Kidney epithelial cell (primary cell): ENCODE results near the gene BRSK1. TPM values are rescaled to one million over a fixed set of nuclear protein-coding genes. Genes with fewer than 3 reads are reported as not detected.
A peak's percentile ranks its signal among the peaks of the same experiment; 100 is the strongest.

Source experiments
- DNase-seq: peaks from one replicate; pipeline ENCODE4 v3.0.0-alpha.2; 2010; ENCODE audit warnings: low read depth
- H3K27me3 ChIP-seq: 2 replicates; pipeline ENCODE4 v1.6.0; 2011; ENCODE audit warnings: low read length; ENCODE audit not compliant: control insufficient read depth, insufficient read depth
- H3K36me3 ChIP-seq: 2 replicates; pipeline ENCODE4 v1.5.1; 2011; ENCODE audit warnings: low read length; ENCODE audit not compliant: control insufficient read depth, insufficient read depth
- H3K4me3 ChIP-seq: 2 replicates; pipeline ENCODE4 v1.5.1; 2011; ENCODE audit warnings: low read depth, mild to moderate bottlenecking, control low read depth, low read length
- total RNA-seq: library from RNA; depleted of rRNA; stranded (reverse); fragments of >200 nt; gene quantifications from 2 replicates; pipeline ENCODE4 v1.2.3, GENCODE V29; 2015
- TF ChIP-seq, protein P1 (sequence below): IDR thresholded peaks from 2 replicates; pipeline ENCODE4 v1.5.1; 2011; ENCODE audit warnings: mild to moderate bottlenecking, moderate library complexity, low read length, control low read depth, inconsistent platforms; ENCODE audit not compliant: insufficient read depth, poor library complexity, severe bottlenecking

The BRSK1 gene
- total RNA-seq, 1 donor from 2014 or later = 6.0 TPM

DNA sequence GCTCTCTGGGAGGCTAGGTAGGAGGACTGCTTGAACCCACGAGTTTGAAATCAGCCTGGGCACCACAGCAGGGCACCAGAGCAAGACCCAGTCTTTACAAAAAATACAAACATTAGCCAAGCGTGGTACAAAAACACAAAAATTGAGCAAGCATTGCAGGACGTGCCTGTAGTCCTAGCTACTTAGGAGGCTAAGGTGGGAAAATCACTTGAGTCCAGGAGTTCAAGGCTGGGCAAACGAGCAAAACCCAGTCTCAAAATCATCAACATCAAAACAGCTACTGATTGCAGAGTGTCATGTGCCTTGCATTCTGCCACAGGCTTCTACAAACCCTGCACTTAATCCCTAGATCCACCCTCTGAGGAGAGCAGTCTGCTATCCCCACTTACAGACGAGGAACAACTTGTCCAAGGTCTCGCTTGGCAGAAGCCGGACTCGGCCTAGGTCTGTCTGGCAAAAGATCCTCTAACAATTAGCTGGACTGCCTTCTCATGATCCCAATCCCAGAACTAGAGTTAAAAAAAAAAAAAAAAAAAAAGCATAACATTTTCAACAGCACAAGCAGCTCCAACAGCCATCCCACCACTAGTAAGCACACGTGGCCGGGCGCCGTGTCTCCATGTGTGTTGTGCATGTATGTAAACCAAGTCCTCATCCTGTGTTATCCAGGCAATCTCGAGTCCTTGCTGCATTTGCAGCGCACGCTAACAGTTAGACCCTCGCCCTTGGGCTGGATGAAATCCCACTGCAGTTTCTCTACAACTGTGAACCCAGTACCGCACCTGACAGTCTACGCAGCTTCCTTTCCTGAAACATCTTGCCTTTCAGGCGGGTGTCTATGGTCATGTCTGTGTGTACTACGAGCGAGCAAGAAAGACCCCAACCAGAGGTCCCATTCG, 27.0 kb upstream of the BRSK1 start:
- Histone ChIP-seq H3K36me3 (no peaks in the 10 kb centered on the region), H3K27me3 (no peaks in the 10 kb centered on the region), H3K4me3 (peak overlapping the region; percentile 90)
- TF ChIP-seq, protein P1, sequence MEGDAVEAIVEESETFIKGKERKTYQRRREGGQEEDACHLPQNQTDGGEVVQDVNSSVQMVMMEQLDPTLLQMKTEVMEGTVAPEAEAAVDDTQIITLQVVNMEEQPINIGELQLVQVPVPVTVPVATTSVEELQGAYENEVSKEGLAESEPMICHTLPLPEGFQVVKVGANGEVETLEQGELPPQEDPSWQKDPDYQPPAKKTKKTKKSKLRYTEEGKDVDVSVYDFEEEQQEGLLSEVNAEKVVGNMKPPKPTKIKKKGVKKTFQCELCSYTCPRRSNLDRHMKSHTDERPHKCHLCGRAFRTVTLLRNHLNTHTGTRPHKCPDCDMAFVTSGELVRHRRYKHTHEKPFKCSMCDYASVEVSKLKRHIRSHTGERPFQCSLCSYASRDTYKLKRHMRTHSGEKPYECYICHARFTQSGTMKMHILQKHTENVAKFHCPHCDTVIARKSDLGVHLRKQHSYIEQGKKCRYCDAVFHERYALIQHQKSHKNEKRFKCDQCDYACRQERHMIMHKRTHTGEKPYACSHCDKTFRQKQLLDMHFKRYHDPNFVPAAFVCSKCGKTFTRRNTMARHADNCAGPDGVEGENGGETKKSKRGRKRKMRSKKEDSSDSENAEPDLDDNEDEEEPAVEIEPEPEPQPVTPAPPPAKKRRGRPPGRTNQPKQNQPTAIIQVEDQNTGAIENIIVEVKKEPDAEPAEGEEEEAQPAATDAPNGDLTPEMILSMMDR = no peak
- DNase-seq = no peak

DNA sequence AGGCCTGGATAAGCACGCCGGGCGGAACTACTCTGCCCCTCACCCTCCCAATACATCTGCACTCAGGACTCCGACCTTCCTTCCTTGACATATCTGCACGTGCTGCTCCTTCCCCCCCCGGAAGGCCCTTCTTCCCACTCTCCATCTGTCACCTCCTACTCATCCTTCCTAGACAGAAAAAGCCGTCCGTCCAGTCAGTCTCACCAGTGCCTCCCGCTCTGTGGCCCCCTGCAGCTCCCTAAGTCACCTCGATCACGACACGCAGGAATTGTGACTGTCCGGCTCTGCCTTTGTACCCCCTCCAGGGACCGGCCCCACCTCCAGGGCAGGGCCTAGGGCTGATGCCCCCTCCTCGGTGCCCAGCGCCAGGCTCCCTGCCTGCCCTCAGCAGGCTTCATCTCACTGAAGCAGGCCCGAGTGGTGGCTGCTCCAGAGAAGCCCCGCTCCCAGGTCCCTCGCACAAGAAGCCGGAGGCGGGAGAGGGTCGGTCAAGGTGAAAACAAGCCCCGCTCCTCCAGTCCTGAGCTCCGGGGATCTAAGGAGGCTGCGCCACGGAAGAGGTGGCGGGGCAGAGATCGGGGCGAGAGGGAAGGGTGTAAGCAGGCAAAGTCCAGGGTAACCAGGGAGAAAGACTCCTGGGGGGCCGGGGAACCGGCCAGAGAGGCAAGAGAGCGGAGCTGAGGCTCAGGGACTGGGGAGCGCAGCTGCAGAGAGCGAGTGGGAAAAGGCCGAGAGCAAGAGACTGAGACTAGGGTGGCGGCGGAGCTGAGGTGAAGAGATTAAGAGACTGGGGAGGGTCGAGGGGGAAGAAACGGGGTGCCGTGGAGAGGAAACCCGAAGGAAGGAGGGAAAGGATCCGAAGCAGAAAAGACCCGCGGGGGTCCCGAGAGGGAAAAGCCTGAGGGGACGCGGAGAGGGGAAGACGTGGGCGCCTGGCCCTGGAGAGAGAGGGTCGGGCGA, 26.1 kb upstream of the BRSK1 start:
- Histone ChIP-seq H3K4me3 (peak overlapping the region; percentile 90), H3K36me3 (no peaks in the 10 kb centered on the region), H3K27me3 (no peaks in the 10 kb centered on the region)
- no peak for DNase-seq
- TF ChIP-seq, protein P1 = no peak

DNA sequence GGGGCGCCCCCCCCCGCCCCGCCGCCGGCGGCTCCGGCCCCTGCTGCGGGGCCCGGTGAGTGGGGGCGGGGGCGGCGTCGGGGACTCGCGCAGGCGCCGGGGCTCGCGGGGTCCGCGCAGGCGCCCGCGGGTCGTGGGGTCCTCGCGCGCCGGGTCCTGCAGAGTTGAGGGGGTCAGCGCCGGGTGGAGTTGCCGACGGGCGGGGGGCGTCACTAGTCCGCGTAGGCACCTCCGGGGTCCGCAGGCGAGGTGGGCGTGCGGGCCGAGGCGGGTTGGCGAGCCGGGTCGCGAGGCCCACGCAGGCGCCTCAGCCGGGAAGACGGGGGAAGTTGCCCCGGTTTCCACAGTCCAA, 25.3 kb upstream of the BRSK1 start:
- TF ChIP-seq, protein P1 = no peak
- no peak for DNase-seq

DNA sequence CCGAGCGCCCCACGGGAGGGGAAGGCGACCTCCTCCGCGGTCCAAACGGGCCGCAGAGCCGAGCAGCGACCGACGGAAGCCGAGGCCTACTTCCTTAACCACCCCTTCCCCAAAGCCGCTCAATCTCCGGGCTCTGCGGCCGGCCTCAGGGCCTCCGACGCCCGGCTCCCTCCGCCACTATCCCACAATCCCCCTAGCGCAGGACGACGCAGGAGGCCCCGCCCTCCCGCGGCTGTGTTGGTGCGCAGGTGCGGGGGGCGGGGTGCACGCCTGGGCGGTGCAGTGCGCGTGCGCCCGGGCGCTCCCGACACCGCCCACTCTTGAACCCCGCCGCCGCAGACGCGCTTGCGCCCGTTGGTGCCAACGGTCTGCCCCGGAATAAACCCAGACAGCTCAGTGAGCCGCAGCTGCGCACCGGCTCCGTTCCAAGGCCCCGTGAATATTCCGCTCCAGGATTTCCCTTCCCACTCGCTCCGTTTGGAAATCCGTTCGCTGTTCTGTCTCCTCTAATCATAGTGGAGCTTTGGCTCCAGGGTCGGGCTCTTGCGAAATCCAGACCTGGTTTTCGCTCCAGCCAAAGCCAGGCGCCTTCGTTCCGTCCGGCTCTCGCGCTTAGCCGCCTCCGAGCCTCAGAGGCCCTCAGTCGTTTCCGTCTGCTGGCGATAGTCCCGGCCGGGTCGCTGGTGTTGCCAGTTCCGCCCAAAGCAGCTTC, 24.8 kb upstream of the BRSK1 start, which contains the start of gene PPP6R1:
Gene PPP6R1, minus strand, starts transcription at position 190 of the 712 bp plus-strand sequence. CDS start 11,914 bp downstream, outside the sequence.
- TF ChIP-seq, protein P1 = no peak
- peak; percentile 83 for DNase-seq
- Histone ChIP-seq H3K4me3 (peak within 1 kb of the TSS; percentile 90), H3K27me3 (no peaks in the 10 kb centered on the region), H3K36me3 (no peaks in the 10 kb centered on the region)

More for the DNA sequence above, 25.3 kb upstream of the BRSK1 start:
- Histone ChIP-seq H3K4me3 (peak overlapping the region; percentile 90), H3K36me3 (no peaks in the 10 kb centered on the region), H3K27me3 (no peaks in the 10 kb centered on the region)

DNA sequence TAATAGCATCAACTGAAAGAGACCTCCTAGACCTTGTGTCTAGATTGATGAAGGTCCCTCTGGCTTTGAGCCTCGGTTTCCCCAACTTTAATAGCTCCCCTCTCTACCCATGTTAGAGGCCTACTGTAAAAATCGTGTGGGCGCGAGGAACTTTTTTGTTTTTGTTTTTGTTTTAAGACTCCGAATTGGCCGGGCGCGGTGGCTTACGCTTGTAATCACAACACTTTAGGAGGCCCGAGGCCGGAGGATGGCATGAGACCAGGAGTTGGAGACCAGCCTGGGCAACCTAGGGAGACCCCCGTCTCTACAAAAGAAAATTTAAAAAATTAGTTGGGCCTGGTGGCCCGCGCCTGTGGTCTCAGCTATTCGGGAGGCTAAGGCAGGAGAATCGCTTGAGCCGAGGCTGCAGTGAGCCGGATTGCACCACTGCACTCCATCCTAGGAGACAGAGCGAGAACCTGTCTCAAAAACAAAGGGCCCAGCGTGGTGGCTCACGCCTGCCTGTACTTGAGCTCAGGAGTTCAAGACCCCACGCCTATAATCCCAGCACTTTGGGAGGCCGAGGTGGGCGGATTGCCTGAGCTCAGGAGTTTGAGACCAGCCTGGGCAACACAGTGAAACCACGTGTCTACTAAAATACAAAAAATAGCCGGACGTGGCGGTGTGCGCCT, 24.1 kb upstream of the BRSK1 start:
- TF ChIP-seq, protein P1 = no peak
- no peaks in the 10 kb centered on the region for H3K36me3 ChIP-seq
- no peak for DNase-seq
- H3K27me3 ChIP-seq = no peaks in the 10 kb centered on the region
- H3K4me3 ChIP-seq = peak overlapping the region; percentile 40
